HG03469 (cell line): Measurements from ENCODE around the gene PIGL.
A peak's percentile ranks its signal among the peaks of the same experiment; 100 is the strongest.
"Not testable (repeated sequence)": the region's sequence is repeated elsewhere in the genome, so short reads cannot be mapped to it uniquely, and the experiment has no call there.

Experiments
- ATAC-seq: cut with Tn5 transposase; IDR thresholded peaks from one replicate; pipeline ENCODE4 v1.9.1; 2021; ENCODE audit warnings: mild to moderate bottlenecking, moderate library complexity, moderate number of reproducible peaks; ENCODE audit not compliant: unreplicated experiment

The PIGL gene

DNA sequence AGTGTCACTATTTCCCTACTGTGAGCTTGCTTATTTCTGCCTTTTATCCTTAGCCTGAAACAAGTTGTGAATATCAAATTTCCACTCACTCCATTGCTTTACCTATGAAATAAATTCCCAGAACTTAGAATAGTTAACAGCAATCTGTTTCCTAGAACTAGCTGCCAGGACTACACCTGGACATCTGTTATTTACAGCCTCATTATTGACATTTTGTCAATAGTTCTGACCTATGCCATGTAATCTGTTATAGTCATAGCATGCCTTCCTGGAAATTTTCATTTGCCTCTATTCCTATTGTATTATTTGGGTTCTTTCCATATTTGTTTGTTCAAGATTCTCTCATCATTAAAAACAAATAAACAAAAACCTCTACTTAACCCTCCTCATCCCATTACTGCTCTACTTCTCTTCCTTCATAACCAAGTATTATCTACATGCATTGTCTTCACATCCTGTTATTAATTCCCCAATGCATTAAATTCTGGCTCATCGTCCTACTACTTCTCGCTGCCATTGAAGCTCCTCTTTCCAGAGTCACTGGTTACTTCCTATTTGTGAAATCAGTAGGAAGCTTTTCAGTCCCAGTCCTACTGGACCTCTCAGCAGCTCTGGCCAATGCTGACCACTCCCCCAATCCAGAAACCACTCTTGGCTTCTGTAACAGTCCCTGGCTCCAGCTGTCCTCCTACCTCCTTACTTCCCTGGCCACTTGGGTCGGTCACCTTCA, 55.3 kb downstream of the PIGL start:
- ATAC-seq = no peak

DNA sequence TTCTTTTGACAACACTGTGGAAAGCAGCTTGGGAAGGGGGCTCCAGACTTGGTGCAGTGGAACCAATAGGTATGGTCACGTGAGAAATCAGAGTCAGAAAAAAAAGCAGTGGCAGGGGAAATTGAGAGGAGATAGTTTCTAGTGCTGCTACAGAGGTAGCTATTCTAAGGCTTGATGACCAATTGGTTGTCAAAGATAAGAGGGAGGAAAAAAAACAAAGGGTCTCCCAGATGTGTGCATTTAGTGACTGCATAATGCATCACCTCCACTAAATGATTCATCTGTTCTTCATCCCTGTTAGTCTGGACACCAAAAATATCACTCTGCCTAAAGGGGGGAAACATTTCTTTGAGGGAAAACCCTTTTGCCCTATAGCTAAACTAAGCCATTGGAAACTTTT, 56.5 kb downstream of the PIGL start:
- ATAC-seq = no peak

DNA sequence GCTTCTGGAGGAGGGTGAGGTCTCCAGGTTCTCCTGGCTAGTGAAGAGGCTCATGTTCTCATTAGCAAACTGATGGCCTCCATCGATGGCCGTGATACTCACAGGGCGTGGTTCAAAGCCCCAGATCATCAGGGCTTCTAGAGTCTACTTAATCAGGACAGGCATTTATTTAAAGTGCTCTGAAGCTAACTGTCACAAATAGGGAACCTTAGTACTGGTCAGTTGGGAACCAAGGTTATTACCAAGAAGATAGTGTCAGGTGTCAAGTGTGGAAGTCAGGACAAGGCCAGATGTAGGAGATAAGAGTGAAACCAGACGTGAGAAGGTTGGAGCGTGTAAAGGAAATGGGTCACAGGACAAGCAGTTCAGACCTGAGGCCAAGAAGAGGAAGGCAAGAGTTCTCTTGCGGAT, 56.9 kb downstream of the PIGL start:
- no peak for ATAC-seq

DNA sequence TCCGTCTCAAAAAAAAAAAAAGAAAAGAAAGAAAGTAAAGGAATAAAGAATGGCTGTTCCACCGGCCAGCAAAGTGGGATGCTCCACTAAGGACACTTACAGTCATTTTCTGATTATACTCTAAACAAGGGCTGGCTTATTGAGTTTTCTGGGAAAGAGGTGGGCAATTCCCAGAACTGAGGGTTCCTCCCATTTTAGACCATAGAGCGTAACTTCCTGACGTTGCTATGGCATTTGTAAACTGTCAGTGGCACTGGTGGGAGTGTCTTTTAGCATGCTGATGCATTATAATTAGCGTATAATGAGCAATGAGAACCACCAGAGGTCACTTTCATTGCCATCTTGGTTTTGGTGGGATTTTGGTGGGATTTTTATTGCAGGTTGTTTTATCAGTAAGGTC, 58.0 kb downstream of the PIGL start:
- no peak for ATAC-seq

DNA sequence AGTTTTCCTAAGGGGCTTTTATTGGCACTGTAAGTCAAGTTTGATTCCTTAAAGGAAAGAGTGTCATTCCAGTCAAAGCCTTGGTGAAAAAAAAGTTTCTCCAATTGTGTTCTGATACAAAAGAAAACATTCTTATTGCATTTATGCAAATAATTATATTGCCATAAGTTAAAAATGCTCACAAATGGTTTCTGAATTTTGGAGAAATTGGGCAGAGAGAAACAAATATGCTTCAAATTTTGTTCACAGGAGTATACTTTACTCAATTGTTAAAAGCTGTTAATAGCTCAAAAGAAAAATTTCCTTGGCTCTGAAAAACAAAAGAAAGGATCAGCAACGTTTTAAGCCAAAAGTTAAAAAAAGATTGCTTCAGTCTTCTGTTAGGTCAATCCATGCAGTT, 60.2 kb downstream of the PIGL start:
- ATAC-seq = no peak

DNA sequence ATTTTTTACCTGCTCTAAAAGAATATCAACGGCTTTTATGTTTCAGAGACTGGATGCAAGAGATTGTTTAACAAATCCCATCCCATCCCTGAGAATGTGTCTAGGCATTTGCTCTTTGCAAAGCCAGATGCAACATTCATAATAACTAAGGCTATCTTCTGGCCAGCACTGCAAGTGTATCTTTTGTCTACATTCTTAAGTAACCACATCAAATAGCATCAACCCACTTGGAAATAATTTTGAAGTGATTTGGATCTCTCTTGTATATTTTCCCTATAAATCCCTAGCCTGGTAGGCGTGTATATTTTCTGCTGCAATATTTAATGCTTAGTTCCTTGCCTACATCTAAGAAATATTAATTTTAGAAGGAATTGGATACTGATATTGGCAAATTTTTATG, 64.3 kb downstream of the PIGL start:
- ATAC-seq = no peak

DNA sequence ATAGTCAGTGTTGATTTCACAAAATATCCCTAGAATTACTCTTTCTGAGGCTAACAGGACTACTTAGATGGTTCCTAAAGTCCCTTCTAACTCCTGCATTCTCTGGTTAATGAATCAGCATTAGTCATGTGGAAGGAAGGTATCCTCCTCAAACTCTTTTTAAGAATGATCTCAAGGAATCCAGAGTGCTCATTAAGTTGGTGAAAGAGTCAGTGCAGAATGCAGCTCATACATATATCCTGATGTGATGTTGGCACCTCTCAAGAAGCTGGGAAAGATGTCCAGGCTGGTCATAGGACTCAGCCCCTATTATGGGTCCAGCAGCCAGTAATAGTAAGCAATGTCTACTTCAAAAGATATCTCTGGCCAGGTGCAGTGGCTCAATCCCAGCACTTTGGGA, 65.5 kb downstream of the PIGL start:
- ATAC-seq = no peak

DNA sequence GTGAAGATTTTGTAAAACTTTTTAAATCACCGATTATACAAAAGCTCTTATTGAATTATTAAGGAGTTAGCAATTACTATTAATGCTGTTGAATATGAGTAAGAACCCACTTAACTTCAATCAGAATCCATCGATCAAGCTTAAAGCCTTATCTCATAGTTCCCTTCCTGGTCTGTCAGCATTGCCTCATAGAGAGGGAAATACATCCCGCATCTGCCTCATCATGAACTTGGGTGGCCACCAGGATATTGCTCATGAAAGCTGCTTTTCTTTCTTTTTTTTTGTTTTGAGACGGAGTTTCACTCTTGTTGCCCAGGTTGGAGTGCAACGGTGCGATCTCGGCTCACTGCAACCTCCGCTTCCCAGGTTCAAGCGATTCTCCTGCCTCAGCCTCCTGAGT, 66.7 kb downstream of the PIGL start:
- ATAC-seq = no peak

DNA sequence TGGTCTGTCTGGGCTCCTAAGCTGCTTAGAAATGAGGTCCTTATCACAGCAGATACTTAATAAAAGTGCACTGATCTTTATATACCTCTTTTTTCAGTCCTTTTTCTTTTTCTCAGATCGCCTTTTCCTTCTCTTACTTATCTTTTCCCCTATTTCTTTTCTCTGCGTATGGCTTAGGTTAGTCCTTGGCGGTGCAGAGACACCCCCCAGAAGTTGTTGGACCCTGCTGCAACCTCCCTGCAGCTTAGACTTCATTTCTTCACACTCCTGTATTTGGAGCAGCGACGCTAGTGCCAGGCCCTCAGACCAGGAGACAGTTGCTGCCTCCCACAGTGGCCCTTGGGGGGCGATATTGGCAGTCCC, 68.6 kb downstream of the PIGL start:
- ATAC-seq = no peak

DNA sequence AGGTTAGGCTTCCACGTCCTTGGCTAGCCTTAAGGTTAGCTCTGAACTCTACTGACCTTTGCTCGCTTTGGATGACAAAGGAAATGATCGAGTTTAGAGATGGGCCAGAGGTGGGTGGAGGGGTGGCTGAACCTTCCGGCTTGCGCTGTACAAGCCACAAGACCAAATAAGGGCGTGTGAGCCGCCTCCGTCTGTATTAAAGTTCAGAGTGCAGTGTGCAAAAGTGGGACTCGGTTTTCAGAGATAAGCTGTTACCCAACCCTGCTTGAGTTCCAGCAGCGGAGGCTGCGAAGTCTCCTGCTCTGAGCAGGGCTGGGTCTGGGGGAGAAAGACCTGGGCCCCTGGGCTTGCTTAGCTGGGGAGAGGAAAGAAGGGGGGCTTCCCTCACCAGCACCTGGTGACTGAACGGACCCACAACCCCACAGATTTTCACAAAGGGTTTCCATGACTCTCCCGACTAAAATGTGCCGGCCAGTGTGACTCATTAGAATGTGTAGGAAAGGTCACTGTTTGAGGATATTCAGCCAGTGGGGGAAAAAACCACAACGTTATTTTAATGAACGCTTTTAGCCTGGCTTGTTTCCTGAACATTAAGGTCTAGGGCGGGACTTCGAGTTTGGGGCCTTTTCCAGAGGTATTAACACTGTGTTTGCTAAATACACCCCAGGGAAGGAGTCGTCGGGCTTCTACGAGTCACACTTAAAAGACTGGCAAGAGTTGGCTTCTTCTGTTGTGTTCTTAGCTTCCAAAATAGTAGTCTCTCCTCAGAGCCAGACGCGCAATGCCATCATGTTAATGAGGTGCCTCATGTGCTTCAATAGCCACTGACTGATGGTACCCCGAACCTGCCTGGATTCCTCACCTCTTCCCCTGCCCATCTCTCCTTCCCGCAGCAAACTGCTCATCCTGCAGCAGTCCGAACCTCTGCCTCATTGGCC, 69.3 kb downstream of the PIGL start:
- ATAC-seq = peak; percentile 67

DNA sequence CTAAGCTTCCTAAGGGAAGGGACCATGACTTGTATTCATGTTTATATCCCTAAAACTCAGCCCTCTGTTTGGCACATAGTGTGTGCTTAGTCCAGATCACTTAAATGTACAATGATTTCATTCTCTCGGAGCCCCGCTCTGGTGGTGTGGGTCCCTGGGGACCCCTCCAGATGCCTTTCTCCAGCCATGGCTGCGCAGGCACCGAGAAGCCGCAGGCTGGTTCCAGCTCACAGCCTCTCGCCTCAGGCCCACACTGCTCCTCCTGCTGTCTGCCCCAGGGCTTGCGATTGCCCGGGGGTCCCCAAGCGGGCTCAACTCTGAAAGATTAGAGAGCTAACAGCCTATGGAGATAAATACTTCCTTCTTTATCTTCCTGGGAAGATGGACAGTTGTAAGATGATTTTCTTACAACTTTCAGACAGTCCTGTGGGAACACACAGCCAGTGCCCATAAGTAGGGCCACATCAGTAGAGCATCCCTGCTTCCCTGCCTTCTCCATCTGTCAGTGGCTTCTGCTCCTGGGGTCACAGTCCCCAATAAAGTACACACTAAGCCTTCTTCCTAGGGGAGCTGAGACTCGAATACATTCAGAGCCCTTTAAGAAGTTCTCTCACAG, 70.0 kb downstream of the PIGL start:
- ATAC-seq = no peak

DNA sequence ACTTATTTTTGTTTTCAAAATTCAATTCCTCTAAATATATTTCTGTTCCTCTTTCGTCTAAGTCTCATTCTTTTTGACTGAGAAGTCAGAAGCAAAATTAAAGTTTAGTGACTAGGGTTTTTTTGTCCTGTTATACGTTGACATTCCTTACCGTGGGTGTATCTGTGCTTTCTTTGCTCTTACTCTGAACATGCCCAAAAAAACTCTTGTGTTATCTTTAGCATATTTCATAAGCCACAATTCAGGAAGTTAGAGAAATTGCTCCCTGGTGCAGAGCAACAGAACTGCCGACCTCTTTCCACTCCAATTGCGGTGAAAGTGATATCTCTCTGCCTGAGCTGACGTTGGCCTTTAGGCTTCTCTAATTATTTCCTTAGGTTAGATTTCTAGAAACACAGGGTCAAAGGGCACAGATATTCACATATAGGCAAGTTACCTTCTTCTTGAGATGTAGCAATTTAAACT, 70.6 kb downstream of the PIGL start:
- no peak for ATAC-seq

DNA sequence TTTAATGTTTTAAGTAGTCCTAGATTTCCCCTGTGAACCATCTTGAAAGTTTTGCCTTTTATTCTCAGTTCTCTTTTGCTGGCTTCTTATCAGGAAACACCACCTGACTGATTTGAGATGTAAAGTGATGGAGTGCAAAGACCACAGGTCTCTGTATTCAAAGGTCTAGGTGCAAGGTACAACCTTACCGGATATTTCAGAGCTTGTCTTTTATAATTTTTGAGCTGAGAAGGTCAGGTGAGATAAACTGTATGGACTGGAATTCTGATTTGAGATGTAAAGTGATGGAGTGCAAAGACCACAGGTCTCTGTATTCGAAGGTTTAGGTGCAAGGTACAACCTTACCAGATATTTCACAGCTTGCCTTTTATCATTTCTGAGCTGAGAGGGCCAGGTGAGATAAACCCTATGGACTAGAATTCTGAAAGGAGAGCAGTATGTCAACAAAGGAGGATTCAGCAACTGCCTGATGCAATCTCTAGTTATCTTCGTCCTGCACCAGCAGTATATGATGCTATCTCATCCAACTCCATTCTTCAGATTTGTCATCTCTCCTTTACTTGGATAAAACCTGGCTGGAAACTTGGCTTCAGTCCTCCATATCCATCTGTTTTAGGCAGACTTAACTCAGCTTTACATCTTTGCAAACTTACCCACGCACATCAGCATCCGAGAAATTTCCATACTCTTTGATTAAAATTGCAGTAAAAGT, 72.0 kb downstream of the PIGL start:
- no peak for ATAC-seq

DNA sequence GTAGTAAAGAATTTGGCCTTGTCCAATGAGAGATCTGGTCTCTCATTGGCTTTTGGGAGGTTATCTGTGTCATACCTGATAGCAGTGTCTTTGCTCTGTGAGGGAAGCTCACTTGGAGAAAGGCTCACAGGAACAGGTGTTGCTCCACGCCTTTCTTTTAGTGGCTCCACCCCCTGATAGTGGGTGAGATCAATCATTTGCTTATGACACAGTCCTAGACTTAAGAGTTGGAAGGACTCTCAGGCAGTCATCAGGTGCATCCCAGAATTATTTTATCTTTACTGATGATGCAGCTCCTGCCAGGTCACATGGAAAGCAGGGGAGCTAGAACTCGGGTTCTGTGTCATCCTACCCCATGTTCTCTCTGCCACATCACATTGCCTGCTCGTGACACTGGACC, 76.9 kb downstream of the PIGL start:
- no peak for ATAC-seq

DNA sequence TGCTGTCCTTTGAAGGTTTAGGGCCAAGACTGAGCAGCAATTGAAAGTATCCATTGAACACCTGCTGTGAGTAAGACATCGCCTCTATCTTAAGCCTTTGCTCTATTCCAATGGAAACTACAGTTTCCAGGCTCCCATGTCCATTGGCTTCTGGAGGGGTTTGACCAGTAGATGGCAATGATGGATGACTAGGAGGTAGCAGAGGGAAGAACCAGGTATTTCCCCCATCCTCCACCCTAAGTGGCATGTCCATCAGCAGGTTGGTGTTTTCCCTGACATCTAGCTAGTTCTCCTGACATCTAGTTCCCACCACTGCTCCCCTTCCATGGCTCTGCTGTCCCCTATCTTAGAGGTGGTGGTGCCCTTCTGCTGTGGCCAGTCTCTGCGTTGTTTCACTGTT, 77.5 kb downstream of the PIGL start:
- ATAC-seq = no peak

DNA sequence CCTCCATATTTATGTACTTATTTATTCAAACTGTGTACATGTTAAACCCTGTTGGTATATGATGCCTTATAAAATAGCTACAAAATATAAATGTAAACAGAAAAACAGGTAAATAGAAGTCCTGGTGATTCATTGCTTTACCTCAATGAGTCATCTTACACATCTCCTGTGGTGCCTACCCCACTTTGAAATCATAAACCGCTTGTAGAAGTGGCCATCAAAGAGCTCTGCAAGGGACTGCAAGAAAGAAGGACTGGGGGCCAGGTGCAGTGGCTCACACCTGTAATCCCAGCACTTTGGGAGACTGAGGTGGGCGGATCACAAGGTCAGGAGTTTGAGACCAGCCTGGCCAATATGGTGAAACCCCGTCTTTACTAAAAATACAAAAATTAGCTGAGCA, 79.1 kb downstream of the PIGL start:
- ATAC-seq = not testable (repeated sequence)

DNA sequence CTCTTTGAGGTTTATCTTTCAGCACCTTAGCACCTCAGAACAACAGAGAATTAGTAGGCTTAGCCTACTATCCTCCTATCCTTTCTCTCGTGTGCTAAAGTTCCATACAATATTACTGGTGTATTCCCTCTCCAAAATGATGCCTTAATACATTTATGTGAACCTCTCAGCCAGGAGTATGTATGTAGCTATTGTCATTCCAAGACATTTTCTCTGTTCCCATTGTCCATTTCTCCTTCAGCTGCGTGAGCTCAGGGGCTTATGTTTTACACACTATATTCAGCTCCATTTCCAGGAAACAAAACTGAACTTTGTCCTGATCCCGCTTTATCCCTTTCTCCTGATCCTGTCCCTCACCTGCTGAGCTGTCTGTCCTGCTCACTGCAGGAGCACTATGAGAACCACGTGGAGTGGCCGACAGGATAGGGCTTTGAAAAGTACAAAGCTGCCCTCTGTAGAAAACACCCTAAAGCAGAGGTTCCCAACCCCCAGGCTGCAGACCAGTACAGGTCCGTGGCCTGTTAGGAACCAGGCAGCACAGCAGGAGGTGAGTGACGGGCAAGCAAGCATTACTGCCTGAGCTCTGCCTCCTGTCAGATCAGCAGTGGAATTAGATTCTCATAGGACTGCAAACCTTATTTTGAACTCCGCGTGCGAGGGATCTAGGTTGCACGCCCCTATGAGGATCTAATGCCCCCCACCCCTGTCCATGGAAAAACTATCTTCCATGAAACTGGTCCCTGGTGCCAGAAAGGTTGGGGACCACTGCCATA, 80.5 kb downstream of the PIGL start:
- ATAC-seq = no peak

DNA sequence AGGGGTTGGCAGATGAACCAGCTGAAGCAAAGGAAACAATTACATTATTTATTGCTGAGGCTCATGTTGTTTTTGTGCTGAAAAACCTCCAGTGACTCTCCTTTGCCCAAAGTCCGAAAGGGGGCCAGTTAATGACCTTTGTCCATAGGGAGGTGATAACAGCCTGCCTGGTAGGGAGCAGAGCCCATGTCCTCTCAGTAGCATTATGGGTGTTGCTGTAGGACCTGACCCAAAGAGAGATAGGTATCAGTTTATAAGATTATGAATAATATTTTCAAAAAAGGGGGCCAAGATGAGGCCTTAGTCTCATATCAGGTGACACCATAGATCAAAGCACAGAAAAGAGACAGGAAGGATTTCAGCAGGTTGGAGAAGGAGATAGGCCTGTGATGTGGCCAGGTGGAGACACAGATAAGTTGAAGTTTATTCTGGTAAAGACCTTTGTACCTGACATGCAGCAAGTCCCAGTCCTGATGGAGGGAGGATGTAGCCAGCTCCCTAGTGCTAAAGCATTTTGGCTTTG, 81.2 kb downstream of the PIGL start:
- no peak for ATAC-seq

DNA sequence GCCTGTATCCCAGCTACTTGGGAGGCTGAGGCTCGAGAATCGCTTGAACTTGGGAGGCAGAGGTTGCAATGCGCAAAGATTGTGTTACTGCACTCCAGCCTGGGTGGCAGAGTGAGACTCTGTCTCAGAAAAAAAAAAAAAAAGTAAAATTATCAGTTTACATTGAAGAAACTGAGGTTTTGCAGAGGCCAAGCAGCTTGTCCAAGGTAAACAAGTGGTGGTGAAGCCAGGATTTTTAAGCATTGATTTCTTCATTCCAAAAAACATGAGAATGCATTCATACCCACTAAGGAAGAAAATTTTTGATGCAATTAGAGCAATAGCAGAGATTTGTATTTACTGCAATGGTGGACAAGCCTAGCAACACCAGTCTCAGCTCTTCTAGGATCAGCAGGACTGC, 83.5 kb downstream of the PIGL start:
- ATAC-seq = no peak
